HFFc6 (cell line): ENCODE results near the gene RPL29. TPM values are rescaled to one million over a fixed set of nuclear protein-coding genes. Genes with fewer than 3 reads are reported as not detected.

Experiments
- DNase-seq: peaks from one replicate; pipeline ENCODE4 v3.0.0-alpha.2; 2018
- H3K27ac Mint-ChIP-seq: 2 replicates; pipeline ENCODE4 v1.8.0; 2020; ENCODE audit warnings: mild to moderate bottlenecking, mixed read lengths
- H3K27me3 Mint-ChIP-seq: 2 replicates; pipeline ENCODE4 v1.8.0; 2021; ENCODE audit warnings: mild to moderate bottlenecking, moderate library complexity, mixed read lengths; ENCODE audit not compliant: insufficient read depth
- H3K36me3 Mint-ChIP-seq: 2 replicates; pipeline ENCODE4 v1.8.0; 2021; ENCODE audit warnings: low read depth, mixed read lengths
- H3K4me1 Mint-ChIP-seq: 2 replicates; pipeline ENCODE4 v1.8.0; 2020; ENCODE audit warnings: low read depth, mixed read lengths
- H3K4me3 Mint-ChIP-seq: 2 replicates; pipeline ENCODE4 v1.8.0; 2020; ENCODE audit warnings: mild to moderate bottlenecking, moderate library complexity, mixed read lengths
- H3K9me3 Mint-ChIP-seq: 2 replicates; pipeline ENCODE4 v1.8.0; 2020; ENCODE audit warnings: mild to moderate bottlenecking, mixed read lengths
- CTCF ChIP-seq: fragments of 200-600 bp; sonication (generic); IDR thresholded peaks from 2 replicates; pipeline ENCODE4 v1.5.0; 2021; ENCODE audit warnings: antibody characterized with exemption, mild to moderate bottlenecking
- total RNA-seq, 6 experiments: library from RNA; stranded (reverse); fragmentation: NEBNext Ultra II Directional; extraction: Animal tissue kit (Norgen Biotek cat#: 25700); gene quantifications; 2 replicates in 1 of 6; 3 replicates in 5 of 6; pipeline ENCODE4 v1.2.3, GENCODE V29; 2021

The RPL29 gene
- total RNA-seq, 6 experiments from 2014 or later, result 1,011 to 1,270 (median 1,111) TPM

GRCh38 chr3:51970606-51971300 is 24.9 kb downstream of the RPL29 start:
- Mint-ChIP-seq H3K4me1 (peaks cover 26% of the 10 kb centered on the region), H3K27ac (no peak overlapping the region), H3K4me3 (no peak overlapping the region), H3K27me3 (no peaks in the 10 kb centered on the region), H3K9me3 (no peaks in the 10 kb centered on the region), H3K36me3 (no peaks in the 10 kb centered on the region; the same call in 1 of the 2 replicates)
- no peak for DNase-seq
- TF ChIP-seq CTCF, result no peak

- Mint-ChIP-seq H3K4me3 (no peak overlapping the region), H3K9me3 (no peaks in the 10 kb centered on the region), H3K27ac (no peak overlapping the region), H3K27me3 (no peaks in the 10 kb centered on the region), H3K4me1 (peaks cover 27% of the 10 kb centered on the region), H3K36me3 (no peaks in the 10 kb centered on the region; the same call in 1 of the 2 replicates)
- DNase-seq, result no peak
- TF ChIP-seq CTCF, result no peak
Observed at GRCh38 chr3:51969841-51970240, 25.9 kb downstream of the RPL29 start.

GRCh38 chr3:51968883-51969678 is 26.6 kb downstream of the RPL29 start:
- no peak for DNase-seq
- Mint-ChIP-seq H3K27ac (no peak overlapping the region; the same call in 1 of the 2 replicates), H3K4me1 (peaks cover 28% of the 10 kb centered on the region), H3K4me3 (no peak overlapping the region), H3K9me3 (no peaks in the 10 kb centered on the region), H3K27me3 (no peaks in the 10 kb centered on the region; the same call in 1 of the 2 replicates), H3K36me3 (no peaks in the 10 kb centered on the region; the same call in 1 of the 2 replicates)
- no peak for TF ChIP-seq CTCF

- H3K27ac Mint-ChIP-seq, result peak overlapping the region; percentile 77
- peak overlapping the region; percentile 86 for H3K4me3 Mint-ChIP-seq
- no peaks in the 10 kb centered on the region for H3K9me3 Mint-ChIP-seq
- no peak for DNase-seq
- peaks cover 21% of the 10 kb centered on the region for H3K4me1 Mint-ChIP-seq
- H3K27me3 Mint-ChIP-seq, result no peaks in the 10 kb centered on the region; the same call in 1 of the 2 replicates
- H3K36me3 Mint-ChIP-seq, result no peaks in the 10 kb centered on the region
- TF ChIP-seq CTCF, result no peak
Observed at GRCh38 chr3:51968170-51968775, 27.4 kb downstream of the RPL29 start.

- Mint-ChIP-seq H3K4me3 (peak within 1 kb of the TSS; percentile 95), H3K36me3 (no peaks in the 10 kb centered on the region), H3K27ac (peak within 1 kb of the TSS; percentile 85), H3K4me1 (peaks cover 27% of the 10 kb centered on the region), H3K9me3 (no peaks in the 10 kb centered on the region), H3K27me3 (no peaks in the 10 kb centered on the region; the same call in 1 of the 2 replicates)
- peak; percentile 40 for DNase-seq
- no peak for TF ChIP-seq CTCF
Observed at GRCh38 chr3:51967384-51968169, 28.1 kb downstream of the RPL29 start, which contains the start of gene PCBP4. TSS of gene PCBP4 (minus strand) at chr3:51967454. CDS start at chr3:51961240, 6,214 bp downstream.
